Activated B cell treated with CpG ODN at 0.5 μM for 24 hours (primary cell): ENCODE data around the gene TOP2B. TPM values are rescaled to one million over a fixed set of nuclear protein-coding genes. Genes with fewer than 3 reads are reported as not detected.

ENCODE experiments used
- ATAC-seq: fragments of 200-7000 bp; cut with Tn5 transposase; one replicate; pipeline ENCODE4 v1.10.0; 2021; ENCODE audit warnings: low read depth, mild to moderate bottlenecking, moderate library complexity
- CTCF ChIA-PET: fragments of 350-600 bp; sonication (Branson Sonifier 250); formaldehyde crosslinking; loops from one replicate; lab custom pipeline; 2021; ENCODE audit warnings: antibody characterized with exemption; lab: Charles Lee
- POLR2A ChIA-PET: fragments of 350-600 bp; sonication (Branson Sonifier 250); formaldehyde crosslinking; loops from one replicate; lab custom pipeline; 2021; ENCODE audit warnings: antibody characterized with exemption; lab: Charles Lee
- DNase-seq: peaks from one replicate; pipeline ENCODE4 v3.0.0; 2022
- H3K27ac Mint-ChIP-seq: one replicate; pipeline ENCODE4 v1.8.0; 2020; ENCODE audit warnings: mixed read lengths
- H3K27me3 Mint-ChIP-seq: one replicate; pipeline ENCODE4 v1.8.0; 2021; ENCODE audit warnings: mixed read lengths
- H3K36me3 Mint-ChIP-seq: one replicate; pipeline ENCODE4 v1.8.0; 2021; ENCODE audit warnings: low read depth, mixed read lengths
- H3K4me1 Mint-ChIP-seq: one replicate; pipeline ENCODE4 v1.8.0; 2021; ENCODE audit warnings: mixed read lengths
- H3K4me3 Mint-ChIP-seq: one replicate; pipeline ENCODE4 v1.8.0; 2020; ENCODE audit warnings: mild to moderate bottlenecking, mixed read lengths
- H3K9me3 Mint-ChIP-seq: one replicate; pipeline ENCODE4 v1.8.0; 2020; ENCODE audit warnings: mixed read lengths
- CTCF ChIP-seq: fragments of 200-600 bp; IDR thresholded peaks from one replicate; pipeline ENCODE4 v1.8.0; 2022; ENCODE audit warnings: antibody characterized with exemption, mild to moderate bottlenecking
- intact Hi-C: fragments of 100-400 bp; cut with micrococcal nuclease; formaldehyde crosslinking; loops from one replicate; pipeline ENCODE4 v1.15.1; 2024
- total RNA-seq: library from RNA; stranded (reverse); gene quantifications from 2 replicates; pipeline ENCODE4 v1.2.3, GENCODE V29; 2022

The TOP2B gene
- total RNA-seq, 1 donor from 2014 or later, result 117 TPM

GRCh38 chr3:25610779-25611178, 53.9 kb downstream of the TOP2B start:
- CTCF ChIA-PET, result no interaction called here
- POLR2A ChIA-PET, result no interaction called here
- no peak for TF ChIP-seq CTCF
- H3K27ac Mint-ChIP-seq, result peak overlapping the region; percentile 51
- no peaks in the 10 kb centered on the region for H3K27me3 Mint-ChIP-seq
- ATAC-seq (no peak), DNase-seq (no peak)
- H3K4me3 Mint-ChIP-seq, result no peak overlapping the region
- peaks cover 71% of the 10 kb centered on the region for H3K36me3 Mint-ChIP-seq
- no peaks in the 10 kb centered on the region for H3K4me1 Mint-ChIP-seq
- no peaks in the 10 kb centered on the region for H3K9me3 Mint-ChIP-seq
- intact Hi-C loops, result no loop called here

GRCh38 chr3:25610167-25610566, 54.5 kb downstream of the TOP2B start:
- intact Hi-C loops, result no loop called here
- Mint-ChIP-seq H3K9me3 (no peaks in the 10 kb centered on the region), H3K4me3 (no peak overlapping the region), H3K4me1 (no peaks in the 10 kb centered on the region), H3K36me3 (peaks cover 74% of the 10 kb centered on the region), H3K27me3 (no peaks in the 10 kb centered on the region), H3K27ac (peak overlapping the region; percentile 14)
- CTCF ChIA-PET, result no interaction called here
- POLR2A ChIA-PET, result no interaction called here
- ATAC-seq, result no peak
- no peak for DNase-seq
- no peak for TF ChIP-seq CTCF

DNA sequence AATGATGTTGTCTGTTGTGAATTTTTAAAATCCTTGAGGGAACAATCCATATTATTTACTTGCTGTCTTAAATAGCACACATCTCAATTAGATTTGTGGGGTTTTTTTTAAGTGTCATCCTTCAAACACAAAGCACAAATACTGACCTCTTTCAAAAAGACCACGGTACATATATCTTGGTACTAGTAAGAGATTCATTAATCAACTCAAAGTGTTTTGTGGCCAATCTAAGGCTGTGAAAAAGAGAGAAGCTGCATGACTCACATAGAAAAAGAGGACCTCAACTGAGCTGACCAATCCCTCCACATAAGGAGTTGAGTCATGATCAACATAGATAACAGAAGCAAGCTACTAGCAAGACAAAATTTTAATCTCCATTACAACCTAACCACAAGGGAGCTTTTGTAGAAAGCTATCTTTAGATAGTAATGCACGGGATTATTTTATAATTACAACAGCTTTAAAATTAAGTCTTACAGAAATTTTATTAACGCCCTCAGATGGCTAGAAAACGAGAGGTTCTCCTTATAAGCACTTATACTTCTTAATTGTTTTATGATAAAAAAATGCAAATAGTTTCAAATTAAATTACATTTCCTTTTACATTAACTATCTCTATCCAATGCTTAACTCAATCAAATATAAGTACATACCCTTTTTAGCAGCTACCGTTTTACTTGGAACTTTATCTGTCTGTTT, 60.5 kb downstream of the TOP2B start:
- no peaks in the 10 kb centered on the region for H3K4me1 Mint-ChIP-seq
- DNase-seq, result no peak
- POLR2A ChIA-PET, result no interaction called here
- peaks cover 79% of the 10 kb centered on the region for H3K36me3 Mint-ChIP-seq
- intact Hi-C loops, result loop anchor here (2.0 kb wide), 1 partner anchor 15 kb away; no protein-coding TSS in a partner anchor
- no peak overlapping the region for H3K27ac Mint-ChIP-seq
- CTCF ChIA-PET, result no interaction called here
- H3K4me3 Mint-ChIP-seq, result no peak overlapping the region
- H3K9me3 Mint-ChIP-seq, result no peaks in the 10 kb centered on the region
- H3K27me3 Mint-ChIP-seq, result no peaks in the 10 kb centered on the region
- ATAC-seq, result no peak
- TF ChIP-seq CTCF, result no peak

DNA sequence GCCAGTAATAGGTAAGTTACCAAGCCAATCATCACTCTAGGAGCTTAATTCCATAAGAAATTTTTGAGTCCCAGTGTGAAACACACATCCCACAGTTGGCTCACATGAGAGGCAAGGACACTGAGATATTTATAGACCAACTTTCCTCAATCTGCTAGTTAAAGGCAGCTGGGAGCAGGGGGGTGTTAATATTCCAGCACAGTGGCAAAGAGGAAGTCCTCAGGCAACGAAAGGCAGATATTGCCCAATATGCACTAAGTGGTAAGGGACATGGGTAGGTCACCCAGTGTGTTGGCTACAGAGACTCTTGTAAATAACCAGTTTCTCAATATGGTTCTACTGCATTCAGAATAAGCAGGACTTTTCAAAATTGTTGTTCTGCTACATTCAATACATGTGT, 61.0 kb downstream of the TOP2B start:
- no peak for DNase-seq
- ATAC-seq, result no peak
- no peak overlapping the region for H3K4me3 Mint-ChIP-seq
- no peak overlapping the region for H3K27ac Mint-ChIP-seq
- peaks cover 83% of the 10 kb centered on the region for H3K36me3 Mint-ChIP-seq
- POLR2A ChIA-PET, result no interaction called here
- TF ChIP-seq CTCF, result no peak
- CTCF ChIA-PET, result no interaction called here
- intact Hi-C loops, result loop anchor here (2.0 kb wide), 1 partner anchor 15 kb away; no protein-coding TSS in a partner anchor
- H3K9me3 Mint-ChIP-seq, result no peaks in the 10 kb centered on the region
- H3K4me1 Mint-ChIP-seq, result no peaks in the 10 kb centered on the region
- H3K27me3 Mint-ChIP-seq, result no peaks in the 10 kb centered on the region

DNA sequence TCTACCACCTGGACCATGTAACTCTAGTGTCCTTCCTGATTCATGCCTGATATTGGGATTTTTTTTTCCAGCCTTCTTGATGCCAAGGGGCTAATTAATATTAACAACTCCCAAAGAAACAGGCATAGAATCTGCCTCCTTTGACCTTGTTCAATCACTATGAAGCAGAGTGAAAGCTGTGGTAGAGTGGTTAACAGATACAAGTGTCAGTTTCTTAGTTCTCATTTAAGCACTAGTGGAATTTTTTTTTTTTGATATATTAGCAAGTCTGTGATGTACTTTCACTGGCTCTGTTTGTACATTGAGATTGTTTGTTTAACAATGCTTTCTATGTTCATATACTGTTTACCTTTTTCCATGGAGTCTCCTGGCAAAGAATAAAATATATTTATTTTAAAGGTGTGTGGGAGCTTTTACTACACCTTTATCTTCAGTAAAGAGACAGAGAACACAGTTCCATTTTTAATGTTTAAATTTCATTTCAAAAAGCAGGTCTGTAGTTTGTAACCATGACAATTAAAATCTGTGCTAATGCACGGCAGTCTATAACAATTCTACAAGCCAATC, 67.1 kb downstream of the TOP2B start:
- CTCF ChIA-PET, result no interaction called here
- no peaks in the 10 kb centered on the region for H3K9me3 Mint-ChIP-seq
- no peaks in the 10 kb centered on the region for H3K27me3 Mint-ChIP-seq
- H3K4me3 Mint-ChIP-seq, result no peak overlapping the region
- no peak for ATAC-seq
- POLR2A ChIA-PET, result no interaction called here
- no peaks in the 10 kb centered on the region for H3K4me1 Mint-ChIP-seq
- TF ChIP-seq CTCF, result no peak
- no peak overlapping the region for H3K27ac Mint-ChIP-seq
- H3K36me3 Mint-ChIP-seq, result peaks cover 62% of the 10 kb centered on the region
- DNase-seq, result no peak
- intact Hi-C loops, result no loop called here
